SK-N-SH treated with all-trans-retinoic acid at 6 μM for 48 hours (cell line): ENCODE data around the gene NOL11.

Source experiments
- ATAC-seq: fragments of 200-7000 bp; cut with Tn5 transposase; 3 replicates; pipeline ENCODE4 v1.9.1; 2020; ENCODE audit warnings: mild to moderate bottlenecking, moderate library complexity
- ARNTL ChIP-seq: fragments of 450-650 bp; formaldehyde crosslinking; IDR thresholded peaks from 2 replicates; pipeline ENCODE4 v1.5.0; 2020; ENCODE audit warnings: low read depth, mild to moderate bottlenecking, moderate library complexity, borderline replicate concordance
- BACH2 ChIP-seq: fragments of 250-450 bp; sonication (Bioruptor Pico); IDR thresholded peaks from 2 replicates; pipeline ENCODE4 v1.9.0; 2021; ENCODE audit warnings: mild to moderate bottlenecking, borderline replicate concordance
- CREB5 ChIP-seq: fragments of 250-450 bp; sonication (Bioruptor Pico); IDR thresholded peaks from 2 replicates; pipeline ENCODE4 v1.5.1; 2020; ENCODE audit warnings: low read depth, mild to moderate bottlenecking, moderate library complexity
- CSDC2 ChIP-seq: fragments of 250-450 bp; sonication (Bioruptor Pico); IDR thresholded peaks from 2 replicates; pipeline ENCODE4 v1.5.0; 2020; ENCODE audit warnings: mild to moderate bottlenecking, moderate library complexity
- CSRNP3 ChIP-seq: fragments of 250-450 bp; sonication (Bioruptor Pico); IDR thresholded peaks from 2 replicates; pipeline ENCODE4 v1.5.1; 2021; ENCODE audit warnings: mild to moderate bottlenecking, moderate library complexity
- ESRRG ChIP-seq: fragments of 250-450 bp; sonication (Bioruptor Pico); IDR thresholded peaks from 2 replicates; pipeline ENCODE4 v1.6.1; 2021; ENCODE audit warnings: mild to moderate bottlenecking
- GLIS3 ChIP-seq: fragments of 250-450 bp; sonication (Bioruptor Pico); IDR thresholded peaks from 2 replicates; pipeline ENCODE4 v1.5.0; 2020; ENCODE audit warnings: mild to moderate bottlenecking, moderate library complexity
- OSR1 ChIP-seq: fragments of 250-450 bp; sonication (Bioruptor Pico); IDR thresholded peaks from 2 replicates; pipeline ENCODE4 v1.8.0; 2022; ENCODE audit warnings: moderate library complexity, mild to moderate bottlenecking, inconsistent platforms
- PATZ1 ChIP-seq: fragments of 250-450 bp; sonication (Bioruptor Pico); IDR thresholded peaks from 2 replicates; pipeline ENCODE4 v1.8.0; 2020; ENCODE audit warnings: mild to moderate bottlenecking, moderate library complexity, borderline replicate concordance
- POU6F1 ChIP-seq: fragments of 250-450 bp; sonication (Bioruptor Pico); IDR thresholded peaks from 2 replicates; pipeline ENCODE4 v1.8.0; 2021; ENCODE audit warnings: low read depth, mild to moderate bottlenecking, moderate library complexity, borderline replicate concordance
- RARB ChIP-seq: fragments of 250-450 bp; sonication (Bioruptor Pico); IDR thresholded peaks from 2 replicates; pipeline ENCODE4 v1.8.0; 2021; ENCODE audit warnings: mild to moderate bottlenecking, moderate library complexity
- SNAI2 ChIP-seq: fragments of 250-450 bp; sonication (Bioruptor Pico); IDR thresholded peaks from 2 replicates; pipeline ENCODE4 v1.5.0; 2020; ENCODE audit warnings: mild to moderate bottlenecking, moderate library complexity
- TCF4 ChIP-seq: fragments of 250-450 bp; sonication (Bioruptor Pico); IDR thresholded peaks from 2 replicates; pipeline ENCODE4 v1.8.0; 2021; ENCODE audit warnings: mild to moderate bottlenecking, moderate library complexity, borderline replicate concordance
- TOX ChIP-seq: fragments of 250-450 bp; sonication (Bioruptor Pico); IDR thresholded peaks from 2 replicates; pipeline ENCODE4 v1.8.0; 2021; ENCODE audit warnings: mild to moderate bottlenecking, moderate library complexity, borderline replicate concordance
- TSHZ2 ChIP-seq: fragments of 250-450 bp; sonication (Bioruptor Pico); IDR thresholded peaks from 2 replicates; pipeline ENCODE4 v1.5.0; 2020; ENCODE audit warnings: mild to moderate bottlenecking, moderate library complexity
- ZC3H10 ChIP-seq: fragments of 250-450 bp; sonication (Bioruptor Pico); IDR thresholded peaks from 2 replicates; pipeline ENCODE4 v1.5.1; 2021; ENCODE audit warnings: mild to moderate bottlenecking, moderate library complexity
- ZFP3 ChIP-seq: fragments of 250-450 bp; sonication (Bioruptor Pico); IDR thresholded peaks from 2 replicates; pipeline ENCODE4 v1.5.0; 2020; ENCODE audit warnings: mild to moderate bottlenecking, moderate library complexity
- ZFP30 ChIP-seq: fragments of 450-650 bp; formaldehyde crosslinking; IDR thresholded peaks from 2 replicates; pipeline ENCODE4 v1.5.0; 2022; ENCODE audit warnings: mild to moderate bottlenecking, moderate library complexity
- ZNF565 ChIP-seq: fragments of 450-650 bp; formaldehyde crosslinking; conservative IDR thresholded peaks from 2 replicates; pipeline ENCODE4 v1.5.0; 2020; ENCODE audit warnings: low read depth, mild to moderate bottlenecking, moderate library complexity
- ZNF8 ChIP-seq: fragments of 450-650 bp; formaldehyde crosslinking; IDR thresholded peaks from 2 replicates; pipeline ENCODE4 v1.5.0; 2020; ENCODE audit warnings: mild to moderate bottlenecking, moderate library complexity

The NOL11 gene

GRCh38 chr17:67784364-67785121 is 66.8 kb downstream of the NOL11 start (continued):
- TF ChIP-seq BACH2 (CRISPR knock-in tag) (no peak), GLIS3 (CRISPR knock-in tag) (no peak), CSDC2 (CRISPR knock-in tag) (no peak), SNAI2 (CRISPR knock-in tag) (no peak), CSRNP3 (CRISPR knock-in tag) (no peak), ZFP3 (CRISPR knock-in tag) (no peak), OSR1 (no peak), RARB (CRISPR knock-in tag) (no peak), ZC3H10 (CRISPR knock-in tag) (no peak)

- no peak for ATAC-seq
- TF ChIP-seq GLIS3 (CRISPR knock-in tag) (no peak), PATZ1 (CRISPR knock-in tag) (no peak), RARB (CRISPR knock-in tag) (no peak), CREB5 (no peak), ZC3H10 (CRISPR knock-in tag) (no peak), ZFP3 (CRISPR knock-in tag) (no peak), TOX (CRISPR knock-in tag) (no peak), ESRRG (CRISPR knock-in tag) (no peak), ZNF565 (CRISPR knock-in tag) (no peak), ZNF8 (CRISPR knock-in tag) (no peak), TSHZ2 (CRISPR knock-in tag) (no peak), ZFP30 (CRISPR knock-in tag) (no peak), TCF4 (CRISPR knock-in tag) (no peak), SNAI2 (CRISPR knock-in tag) (no peak), OSR1 (no peak), BACH2 (CRISPR knock-in tag) (no peak), POU6F1 (CRISPR knock-in tag) (no peak), CSDC2 (CRISPR knock-in tag) (no peak)
Observed at GRCh38 chr17:67785122-67785477, 67.4 kb downstream of the NOL11 start.

- no peak for ATAC-seq
Observed at GRCh38 chr17:67785504-67785903, 67.8 kb downstream of the NOL11 start.

More at GRCh38 chr17:67785504-67785903, 67.8 kb downstream of the NOL11 start:
- TF ChIP-seq CSRNP3 (CRISPR knock-in tag) (no peak), CSDC2 (CRISPR knock-in tag) (no peak), ZNF8 (CRISPR knock-in tag) (no peak), GLIS3 (CRISPR knock-in tag) (no peak), CREB5 (no peak), SNAI2 (CRISPR knock-in tag) (no peak), ARNTL (no peak), ZC3H10 (CRISPR knock-in tag) (no peak), TOX (CRISPR knock-in tag) (no peak)
